HFF-Myc (cell line): ENCODE measurements around the gene LUM.

Source experiments
- DNase-seq: peaks from one replicate; pipeline ENCODE4 v3.0.0-alpha.2; 2011; ENCODE audit warnings: low read depth; ENCODE audit errors: extremely low read depth
- H3K4me3 ChIP-seq: replicated peaks from 2 replicates; pipeline ENCODE4 v1.5.1; 2011; ENCODE audit warnings: low read depth, mild to moderate bottlenecking, control low read depth, low read length
- CTCF ChIP-seq: IDR thresholded peaks from 2 replicates; pipeline ENCODE4 v1.5.1; 2012; ENCODE audit warnings: mild to moderate bottlenecking, low read depth, low read length, control low read depth; ENCODE audit errors: missing control alignments

The LUM gene

DNA sequence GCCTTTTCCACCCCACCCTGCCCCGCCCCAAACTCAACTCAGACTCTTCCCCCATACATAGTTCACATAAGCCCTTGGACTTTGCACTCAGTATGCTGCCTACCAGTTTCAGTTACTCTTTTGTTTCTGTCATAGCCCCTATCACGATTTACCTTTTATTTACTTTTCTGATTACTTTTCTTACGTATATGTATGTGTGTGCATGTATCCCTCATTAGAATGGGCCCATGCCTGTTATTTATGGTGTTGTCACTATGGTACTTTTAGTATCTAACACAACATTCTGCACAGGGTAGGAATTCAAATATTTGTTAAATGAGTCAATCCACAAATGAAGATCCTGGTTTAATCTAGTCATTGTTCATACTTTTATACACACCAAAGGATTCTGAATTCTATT is 16.5 kb upstream of the LUM start:
- no peak for TF ChIP-seq CTCF
- H3K4me3 ChIP-seq, result no peak overlapping the region
- no peak for DNase-seq

GRCh38 chr12:91127306-91127705 is 16.0 kb upstream of the LUM start:
- TF ChIP-seq CTCF, result no peak
- no peak overlapping the region for H3K4me3 ChIP-seq
- no peak for DNase-seq

- H3K4me3 ChIP-seq, result no peak overlapping the region
- no peak for TF ChIP-seq CTCF
- no peak for DNase-seq
These were observed 15.2 kb upstream of the LUM start for GRCh38 chr12:91126516-91126915.

GRCh38 chr12:91123236-91123916 is 12.1 kb upstream of the LUM start:
- TF ChIP-seq CTCF, result no peak
- DNase-seq, result no peak
- H3K4me3 ChIP-seq, result no peak overlapping the region

- no peak overlapping the region for H3K4me3 ChIP-seq
- no peak for TF ChIP-seq CTCF
- DNase-seq, result no peak
These were observed 9.5 kb upstream of the LUM start for GRCh38 chr12:91120781-91121180.

- no peak overlapping the region for H3K4me3 ChIP-seq
- no peak for DNase-seq
- TF ChIP-seq CTCF, result no peak
These were observed 7.8 kb upstream of the LUM start for GRCh38 chr12:91119089-91119488.

DNA sequence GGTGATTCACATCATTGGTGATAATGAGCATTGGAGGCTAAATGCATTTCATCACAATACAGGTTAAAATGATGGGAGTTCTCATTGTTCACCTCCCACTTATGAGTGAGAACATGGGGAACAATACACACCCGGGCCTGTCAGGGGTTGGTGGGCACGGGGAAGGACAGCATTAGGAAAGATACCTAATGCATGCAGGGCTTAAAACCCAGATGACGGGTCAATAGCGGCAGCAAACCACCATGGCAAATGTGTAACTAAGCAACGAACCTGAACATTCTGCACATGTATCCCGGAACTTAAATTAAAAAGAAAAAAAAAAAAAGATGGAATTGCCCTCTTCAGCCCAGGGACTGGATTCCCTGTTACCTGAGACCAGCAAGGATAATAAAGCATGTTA is 2.3 kb upstream of the LUM start:
- TF ChIP-seq CTCF, result no peak
- no peak for DNase-seq
- H3K4me3 ChIP-seq, result no peak overlapping the region
